BLaER1 (cell line): ENCODE measurements around the gene USH2A.
"Not testable (repeated sequence)": the region's sequence is repeated elsewhere in the genome, so short reads cannot be mapped to it uniquely, and the experiment has no call there.

Experiments used
- H3K27ac ChIP-seq: shearing (Covaris generic); formaldehyde crosslinking; 2 replicates; pipeline ENCODE4 v1.8.1; 2022
- H3K27me3 ChIP-seq: shearing (Covaris generic); formaldehyde crosslinking; 2 replicates; pipeline ENCODE4 v1.8.1; 2022
- H3K36me3 ChIP-seq: shearing (Covaris generic); formaldehyde crosslinking; 2 replicates; pipeline ENCODE4 v1.8.1; 2022
- H3K4me1 ChIP-seq: shearing (Covaris generic); formaldehyde crosslinking; 2 replicates; pipeline ENCODE4 v1.8.1; 2022
- H3K4me2 ChIP-seq: shearing (Covaris generic); formaldehyde crosslinking; 2 replicates; pipeline ENCODE4 v1.8.1; 2022
- H3K4me3 ChIP-seq: shearing (Covaris generic); formaldehyde crosslinking; 2 replicates; pipeline ENCODE4 v1.8.1; 2022
- H3K9ac ChIP-seq: shearing (Covaris generic); formaldehyde crosslinking; 2 replicates; pipeline ENCODE4 v1.8.1; 2022
- H3K9me3 ChIP-seq: shearing (Covaris generic); formaldehyde crosslinking; 2 replicates; pipeline ENCODE4 v1.8.1; 2022
- H4K20me1 ChIP-seq: shearing (Covaris generic); formaldehyde crosslinking; 2 replicates; pipeline ENCODE4 v1.8.1; 2022
- Cebpa-rat ChIP-seq: shearing (Covaris generic); IDR thresholded peaks from 2 replicates; pipeline ENCODE4 v1.8.1; 2022

Gene USH2A

GRCh38 chr1:216346526-216346925 lies 76.7 kb downstream of the USH2A start:
- Histone ChIP-seq H3K4me1 (no peaks in the 10 kb centered on the region), H3K9me3 (no peaks in the 10 kb centered on the region), H3K27me3 (no peaks in the 10 kb centered on the region), H3K4me3 (no peak overlapping the region), H3K4me2 (no peak overlapping the region), H3K9ac (no peak overlapping the region), H3K27ac (no peak overlapping the region), H3K36me3 (no peaks in the 10 kb centered on the region), H4K20me1 (no peaks in the 10 kb centered on the region)
- TF ChIP-seq Cebpa-rat, result no peak

GRCh38 chr1:216340542-216340941 lies 82.7 kb downstream of the USH2A start:
- not testable (repeated sequence) for H3K9me3 ChIP-seq

GRCh38 chr1:216332462-216332861 lies 90.8 kb downstream of the USH2A start:
- Histone ChIP-seq H3K4me1 (no peaks in the 10 kb centered on the region), H3K27me3 (no peaks in the 10 kb centered on the region), H3K4me2 (no peak overlapping the region), H4K20me1 (no peaks in the 10 kb centered on the region), H3K9ac (no peak overlapping the region), H3K9me3 (no peaks in the 10 kb centered on the region), H3K4me3 (no peak overlapping the region), H3K36me3 (no peaks in the 10 kb centered on the region), H3K27ac (no peak overlapping the region)
- TF ChIP-seq Cebpa-rat, result no peak

More at GRCh38 chr1:216340542-216340941, 82.7 kb downstream of the USH2A start:
- H3K9ac ChIP-seq, H4K20me1 ChIP-seq, H3K4me1 ChIP-seq, H3K4me3 ChIP-seq, H3K4me2 ChIP-seq, H3K36me3 ChIP-seq, H3K27me3 ChIP-seq, H3K27ac ChIP-seq: not testable (repeated sequence)

- H4K20me1 ChIP-seq, result no peaks in the 10 kb centered on the region
- no peaks in the 10 kb centered on the region for H3K27me3 ChIP-seq
- TF ChIP-seq Cebpa-rat, result no peak
- H3K9me3 ChIP-seq, result no peaks in the 10 kb centered on the region
- no peak overlapping the region for H3K27ac ChIP-seq
- H3K9ac ChIP-seq, result no peak overlapping the region
- H3K36me3 ChIP-seq, result no peaks in the 10 kb centered on the region
- H3K4me2 ChIP-seq, result no peak overlapping the region
- no peak overlapping the region for H3K4me3 ChIP-seq
- H3K4me1 ChIP-seq, result no peaks in the 10 kb centered on the region
These were observed 91.2 kb downstream of the USH2A start for GRCh38 chr1:216332003-216332402.

GRCh38 chr1:216331211-216331610 lies 92.0 kb downstream of the USH2A start:
- no peak overlapping the region for H3K4me2 ChIP-seq
- no peaks in the 10 kb centered on the region for H3K4me1 ChIP-seq
- TF ChIP-seq Cebpa-rat, result no peak
- no peak overlapping the region for H3K27ac ChIP-seq
- no peak overlapping the region for H3K9ac ChIP-seq
- H3K9me3 ChIP-seq, result no peaks in the 10 kb centered on the region
- H3K36me3 ChIP-seq, result no peaks in the 10 kb centered on the region
- no peaks in the 10 kb centered on the region for H3K27me3 ChIP-seq
- no peaks in the 10 kb centered on the region for H4K20me1 ChIP-seq
- no peak overlapping the region for H3K4me3 ChIP-seq

- no peak for TF ChIP-seq Cebpa-rat
- Histone ChIP-seq H3K4me1 (no peaks in the 10 kb centered on the region), H3K9ac (no peak overlapping the region)
These were observed 93.0 kb downstream of the USH2A start for GRCh38 chr1:216330262-216330661.

GRCh38 chr1:216325946-216326345 lies 97.3 kb downstream of the USH2A start:
- H3K4me1 ChIP-seq, result no peaks in the 10 kb centered on the region
- H3K9ac ChIP-seq, result no peak overlapping the region
- no peaks in the 10 kb centered on the region for H4K20me1 ChIP-seq
- no peak for TF ChIP-seq Cebpa-rat
- H3K9me3 ChIP-seq, result no peaks in the 10 kb centered on the region
- H3K27me3 ChIP-seq, result no peaks in the 10 kb centered on the region
- no peak overlapping the region for H3K4me2 ChIP-seq
- H3K36me3 ChIP-seq, result no peaks in the 10 kb centered on the region
- no peak overlapping the region for H3K4me3 ChIP-seq
- H3K27ac ChIP-seq, result no peak overlapping the region

More at GRCh38 chr1:216330262-216330661, 93.0 kb downstream of the USH2A start:
- Histone ChIP-seq H3K4me3 (no peak overlapping the region), H3K9me3 (no peaks in the 10 kb centered on the region), H3K36me3 (no peaks in the 10 kb centered on the region), H3K27me3 (no peaks in the 10 kb centered on the region), H3K27ac (no peak overlapping the region), H4K20me1 (no peaks in the 10 kb centered on the region), H3K4me2 (no peak overlapping the region)

GRCh38 chr1:216325336-216325735 lies 97.9 kb downstream of the USH2A start:
- H3K4me1 ChIP-seq, result no peaks in the 10 kb centered on the region
- H4K20me1 ChIP-seq, result no peaks in the 10 kb centered on the region
- H3K4me3 ChIP-seq, result no peak overlapping the region
- no peaks in the 10 kb centered on the region for H3K36me3 ChIP-seq
- no peaks in the 10 kb centered on the region for H3K27me3 ChIP-seq
- no peak overlapping the region for H3K27ac ChIP-seq
- H3K9me3 ChIP-seq, result no peaks in the 10 kb centered on the region
- no peak overlapping the region for H3K9ac ChIP-seq
- no peak for TF ChIP-seq Cebpa-rat
- H3K4me2 ChIP-seq, result no peak overlapping the region

- Histone ChIP-seq H3K4me1 (no peaks in the 10 kb centered on the region), H3K4me3 (no peak overlapping the region), H3K27ac (no peak overlapping the region), H3K27me3 (no peaks in the 10 kb centered on the region), H4K20me1 (no peaks in the 10 kb centered on the region), H3K9me3 (no peaks in the 10 kb centered on the region), H3K9ac (no peak overlapping the region), H3K4me2 (no peak overlapping the region), H3K36me3 (no peaks in the 10 kb centered on the region)
- TF ChIP-seq Cebpa-rat, result no peak
These were observed 99.9 kb downstream of the USH2A start for GRCh38 chr1:216323344-216323743.

- Histone ChIP-seq H3K4me2 (no peak overlapping the region), H3K4me3 (no peak overlapping the region), H3K27ac (no peak overlapping the region), H3K36me3 (no peaks in the 10 kb centered on the region), H4K20me1 (no peaks in the 10 kb centered on the region), H3K9ac (no peak overlapping the region), H3K4me1 (no peaks in the 10 kb centered on the region), H3K9me3 (no peaks in the 10 kb centered on the region), H3K27me3 (no peaks in the 10 kb centered on the region)
- no peak for TF ChIP-seq Cebpa-rat
These were observed 108.7 kb downstream of the USH2A start for GRCh38 chr1:216314379-216315095.

- no peak overlapping the region for H3K4me3 ChIP-seq
These were observed 112.5 kb downstream of the USH2A start for GRCh38 chr1:216310776-216311175.

More at GRCh38 chr1:216310776-216311175, 112.5 kb downstream of the USH2A start:
- H3K27me3 ChIP-seq, result no peaks in the 10 kb centered on the region
- H3K4me2 ChIP-seq, result no peak overlapping the region
- no peaks in the 10 kb centered on the region for H3K9me3 ChIP-seq
- no peaks in the 10 kb centered on the region for H3K36me3 ChIP-seq
- TF ChIP-seq Cebpa-rat, result no peak
- no peaks in the 10 kb centered on the region for H3K4me1 ChIP-seq
- H3K27ac ChIP-seq, result no peak overlapping the region
- H4K20me1 ChIP-seq, result no peaks in the 10 kb centered on the region
- H3K9ac ChIP-seq, result no peak overlapping the region
